Suprapubic skin (tissue), 3 donors: ENCODE data around the gene TM9SF4.

ENCODE experiments used
- EP300 ChIP-seq: sonication (generic); formaldehyde crosslinking; IDR thresholded peaks from one replicate; pipeline ENCODE4 v1.6.1; 2017; ENCODE audit warnings: antibody characterized with exemption
- POLR2A ChIP-seq, 2 donors: fragments of 450-650 bp; IDR thresholded peaks; one replicate each; pipeline ENCODE4 v1.6.1; 2017; ENCODE audit warnings: antibody characterized with exemption in 2 of 2, mild to moderate bottlenecking in 2 of 2, moderate library complexity in 2 of 2
- TF ChIP-seq, protein P1 (sequence below), 2 donors: fragments of 200-600 bp in 1 of 2; fragments of 450-650 bp in 1 of 2; sonication (generic) in 1 of 2; IDR thresholded peaks; one replicate each; pipeline ENCODE4 v1.5.1; 2016 to 2019; ENCODE audit warnings: antibody characterized with exemption in 2 of 2, mild to moderate bottlenecking in 1 of 2, moderate library complexity in 1 of 2

DNA sequence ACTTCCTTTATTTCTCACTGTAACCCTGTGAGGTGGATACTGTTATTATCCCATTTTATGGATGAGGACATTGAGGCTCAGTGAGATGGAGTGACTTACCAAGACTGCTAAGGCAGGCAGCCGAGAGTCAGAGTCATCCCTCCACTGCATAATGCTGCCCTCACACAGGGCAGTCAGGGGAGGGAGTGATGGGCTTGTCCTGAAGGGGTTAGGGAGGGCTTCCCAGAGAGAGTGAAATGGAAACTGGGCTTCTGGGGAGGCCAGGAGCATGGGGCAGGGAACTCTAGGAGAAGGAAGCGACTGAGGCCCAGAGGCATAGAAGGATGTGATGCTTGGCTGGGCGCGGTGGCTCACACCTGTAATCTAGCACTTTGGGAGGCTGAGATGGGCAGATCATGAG lies 31.1 kb downstream of the TM9SF4 start:
- TF ChIP-seq, protein P1, sequence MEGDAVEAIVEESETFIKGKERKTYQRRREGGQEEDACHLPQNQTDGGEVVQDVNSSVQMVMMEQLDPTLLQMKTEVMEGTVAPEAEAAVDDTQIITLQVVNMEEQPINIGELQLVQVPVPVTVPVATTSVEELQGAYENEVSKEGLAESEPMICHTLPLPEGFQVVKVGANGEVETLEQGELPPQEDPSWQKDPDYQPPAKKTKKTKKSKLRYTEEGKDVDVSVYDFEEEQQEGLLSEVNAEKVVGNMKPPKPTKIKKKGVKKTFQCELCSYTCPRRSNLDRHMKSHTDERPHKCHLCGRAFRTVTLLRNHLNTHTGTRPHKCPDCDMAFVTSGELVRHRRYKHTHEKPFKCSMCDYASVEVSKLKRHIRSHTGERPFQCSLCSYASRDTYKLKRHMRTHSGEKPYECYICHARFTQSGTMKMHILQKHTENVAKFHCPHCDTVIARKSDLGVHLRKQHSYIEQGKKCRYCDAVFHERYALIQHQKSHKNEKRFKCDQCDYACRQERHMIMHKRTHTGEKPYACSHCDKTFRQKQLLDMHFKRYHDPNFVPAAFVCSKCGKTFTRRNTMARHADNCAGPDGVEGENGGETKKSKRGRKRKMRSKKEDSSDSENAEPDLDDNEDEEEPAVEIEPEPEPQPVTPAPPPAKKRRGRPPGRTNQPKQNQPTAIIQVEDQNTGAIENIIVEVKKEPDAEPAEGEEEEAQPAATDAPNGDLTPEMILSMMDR (IDR thresholded peaks at IDR 0.05): no peak
- TF ChIP-seq POLR2A (IDR thresholded peaks at IDR 0.05) (no peak), EP300 (no peak)
